ENCODE data around the gene ANTKMT. TPM values are rescaled to one million over a fixed set of nuclear protein-coding genes. Genes with fewer than 3 reads are reported as not detected.

The ANTKMT gene
- total RNA-seq, 1 experiment from 2014 or later = 55.0 TPM

DNA sequence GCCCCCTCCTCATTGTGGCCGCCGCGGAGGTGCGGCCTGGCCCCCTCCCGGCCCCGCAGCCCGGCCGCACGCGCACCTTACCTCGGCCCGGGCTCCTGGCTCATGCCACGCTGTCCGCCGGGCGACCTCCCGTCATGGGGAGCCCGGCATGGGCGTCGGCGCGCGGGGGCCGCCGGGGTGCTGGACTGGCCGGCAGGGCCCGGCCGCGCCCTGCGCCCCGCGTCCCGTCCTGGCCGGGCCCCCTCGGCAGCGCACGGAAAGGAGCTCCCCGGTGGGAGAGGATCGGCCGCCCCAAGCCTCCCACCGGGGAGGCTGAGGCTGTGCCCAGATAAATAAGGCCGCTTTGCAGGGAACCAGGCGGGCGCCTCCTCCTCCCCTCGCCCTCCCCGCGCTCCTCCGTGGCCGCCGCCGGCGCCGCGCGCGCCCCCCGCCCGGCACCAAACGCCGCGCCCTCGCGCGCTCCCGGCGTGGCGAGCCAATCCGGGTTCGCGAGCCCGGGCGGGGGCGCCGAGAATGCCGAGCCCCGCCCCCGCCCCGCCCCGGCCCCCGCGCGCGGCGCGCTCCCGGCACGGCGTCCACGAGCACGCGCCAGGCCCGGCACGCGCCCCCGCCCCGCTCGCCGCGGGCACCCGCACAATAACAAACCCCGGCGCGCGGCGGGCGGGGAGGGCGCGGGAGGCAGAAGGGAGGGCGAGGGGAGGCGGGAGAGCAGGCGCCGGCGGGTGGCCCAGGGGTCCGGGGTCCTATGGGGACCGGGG is 15.3 kb upstream of the ANTKMT start, which contains the start of gene FBXL16:
Gene FBXL16, minus strand, starts transcription at position 371 of the 758 bp plus-strand sequence. CDS start 8,396 bp downstream, outside the sequence.
- no peak within 1 kb of the TSS for H3K27ac ChIP-seq

DNA sequence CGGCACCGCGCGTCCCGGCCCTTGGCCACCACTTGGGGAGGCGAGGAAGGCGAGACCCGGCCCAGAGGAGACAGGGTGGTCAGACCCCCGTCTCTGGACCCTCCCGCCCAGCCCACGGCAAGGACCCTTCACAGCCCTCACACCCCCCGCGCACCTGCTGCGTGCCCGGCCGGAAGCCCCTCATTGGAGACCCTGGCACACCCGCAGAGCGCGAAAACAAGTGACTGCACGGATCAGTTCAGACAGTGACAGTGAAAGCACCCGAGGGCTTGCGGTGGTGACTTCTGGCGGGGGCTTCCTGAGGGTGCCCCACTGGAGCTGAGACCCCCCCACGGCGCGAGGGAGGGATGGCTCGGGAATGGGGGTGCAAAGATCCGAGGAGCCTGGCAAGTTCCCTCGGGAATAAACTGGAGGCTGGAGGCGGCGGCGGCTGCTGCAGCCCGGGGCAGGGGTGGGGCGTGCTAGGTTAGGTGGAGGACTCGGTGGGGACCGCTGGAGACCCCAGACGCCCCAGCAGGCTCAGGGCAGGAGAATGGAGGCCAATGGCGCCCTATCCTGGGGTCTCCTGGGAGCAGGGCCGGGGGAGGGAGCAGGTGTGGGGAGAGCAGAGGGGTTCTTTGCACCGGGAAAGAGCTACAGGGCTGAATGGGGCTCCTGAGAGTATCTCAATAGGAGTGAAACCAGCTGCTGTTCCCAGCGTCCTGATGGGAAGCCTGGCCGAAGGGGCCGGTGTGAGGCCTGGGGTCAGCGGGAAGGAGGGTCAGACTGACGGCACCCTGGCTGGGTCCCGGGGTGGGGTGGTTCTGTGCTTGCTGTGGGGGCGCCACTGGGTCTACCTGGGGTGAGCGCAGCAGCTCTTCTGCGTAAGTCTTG is 14.5 kb upstream of the ANTKMT start:
- CTCF ChIA-PET = interaction anchor here (0.6 to 0.7 kb wide), 3 partner anchors 27 to 641 kb away, joined by 3 to 7 read pairs (median 4); no protein-coding TSS in a partner anchor
- TF ChIP-seq, protein P1, sequence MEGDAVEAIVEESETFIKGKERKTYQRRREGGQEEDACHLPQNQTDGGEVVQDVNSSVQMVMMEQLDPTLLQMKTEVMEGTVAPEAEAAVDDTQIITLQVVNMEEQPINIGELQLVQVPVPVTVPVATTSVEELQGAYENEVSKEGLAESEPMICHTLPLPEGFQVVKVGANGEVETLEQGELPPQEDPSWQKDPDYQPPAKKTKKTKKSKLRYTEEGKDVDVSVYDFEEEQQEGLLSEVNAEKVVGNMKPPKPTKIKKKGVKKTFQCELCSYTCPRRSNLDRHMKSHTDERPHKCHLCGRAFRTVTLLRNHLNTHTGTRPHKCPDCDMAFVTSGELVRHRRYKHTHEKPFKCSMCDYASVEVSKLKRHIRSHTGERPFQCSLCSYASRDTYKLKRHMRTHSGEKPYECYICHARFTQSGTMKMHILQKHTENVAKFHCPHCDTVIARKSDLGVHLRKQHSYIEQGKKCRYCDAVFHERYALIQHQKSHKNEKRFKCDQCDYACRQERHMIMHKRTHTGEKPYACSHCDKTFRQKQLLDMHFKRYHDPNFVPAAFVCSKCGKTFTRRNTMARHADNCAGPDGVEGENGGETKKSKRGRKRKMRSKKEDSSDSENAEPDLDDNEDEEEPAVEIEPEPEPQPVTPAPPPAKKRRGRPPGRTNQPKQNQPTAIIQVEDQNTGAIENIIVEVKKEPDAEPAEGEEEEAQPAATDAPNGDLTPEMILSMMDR (conservative IDR thresholded peaks at IDR 0.05) = no peak
- TF ChIP-seq EZH2 (IDR thresholded peaks at IDR 0.05; ENCODE audit: low read depth) = 0 out of 2 replicates have a peak, but pooled peaks have one; percentile 52
- Histone ChIP-seq H3K27ac (no peak overlapping the region), H3K27me3 (ENCODE audit: insufficient read depth, low read depth) (peaks cover 79% of the 10 kb centered on the region), H3K4me3 (no peak overlapping the region; the same call in 1 of the 2 replicates), H3K9me2 (ENCODE audit: insufficient read depth) (no peaks in the 10 kb centered on the region), H3K79me2 (ENCODE audit: low read depth) (no peaks in the 10 kb centered on the region), H3K36me3 (ENCODE audit: low read depth) (no peaks in the 10 kb centered on the region), H3F3A (ENCODE audit: insufficient read depth, low read depth) (peaks cover 6% of the 10 kb centered on the region; the same call in 1 of the 2 replicates), H3K4me1 (replicated peaks; ENCODE audit: insufficient read depth) (peaks cover 4% of the 10 kb centered on the region; the same call in 1 of the 2 replicates), H2AFZ (no peak overlapping the region), H4K20me1 (ENCODE audit: insufficient read depth) (0 out of 2 replicates have a peak, but pooled peaks cover 4% of the 10 kb centered on the region), H3K9me3 (ENCODE audit: insufficient read depth, low read depth) (no peaks in the 10 kb centered on the region), H3K4me2 (peak overlapping the region; percentile 36; the same call in 1 of the 2 replicates)
- no peak for DNase-seq
- no TSS peak for BruUV-seq (replicated peaks)
- intact Hi-C loops (cut with micrococcal nuclease; ENCODE audit: unreplicated experiment) = no loop called here
- POLR2A ChIA-PET (ENCODE audit: unreplicated experiment) = no interaction called here

More for the DNA sequence above, 15.3 kb upstream of the ANTKMT start, which contains the start of gene FBXL16:
- TF ChIP-seq, protein P1 (conservative IDR thresholded peaks at IDR 0.05) = no peak
- no peak for TF ChIP-seq EZH2 (IDR thresholded peaks at IDR 0.05; ENCODE audit: low read depth)
- Histone ChIP-seq H3K36me3 (ENCODE audit: low read depth) (no peaks in the 10 kb centered on the region), H3K4me2 (peak within 1 kb of the TSS; percentile 61), H3K9me2 (ENCODE audit: insufficient read depth) (no peaks in the 10 kb centered on the region), H3K9me3 (ENCODE audit: insufficient read depth, low read depth) (no peaks in the 10 kb centered on the region), H3K79me2 (ENCODE audit: low read depth) (no peaks in the 10 kb centered on the region), H3K4me3 (peak within 1 kb of the TSS; percentile 49), H3K4me1 (replicated peaks; ENCODE audit: insufficient read depth) (no peaks in the 10 kb centered on the region; the same call in 1 of the 2 replicates), H2AFZ (no peak within 1 kb of the TSS), H4K20me1 (ENCODE audit: insufficient read depth) (0 out of 2 replicates have a peak, but pooled peaks cover 4% of the 10 kb centered on the region), H3F3A (ENCODE audit: insufficient read depth, low read depth) (peaks cover 6% of the 10 kb centered on the region; the same call in 1 of the 2 replicates), H3K27me3 (ENCODE audit: insufficient read depth, low read depth) (peaks cover 75% of the 10 kb centered on the region)
- no TSS peak for BruUV-seq (replicated peaks)
- DNase-seq = peak in 1 of 2 experiments; percentile 60
- ChIA-PET CTCF (interaction anchor here (0.6 kb wide), 1 partner anchor 47 kb away, joined by 3 read pairs; no protein-coding TSS in a partner anchor), POLR2A (ENCODE audit: unreplicated experiment) (no interaction called here)
- intact Hi-C loops (cut with micrococcal nuclease; ENCODE audit: unreplicated experiment) = no loop called here

DNA sequence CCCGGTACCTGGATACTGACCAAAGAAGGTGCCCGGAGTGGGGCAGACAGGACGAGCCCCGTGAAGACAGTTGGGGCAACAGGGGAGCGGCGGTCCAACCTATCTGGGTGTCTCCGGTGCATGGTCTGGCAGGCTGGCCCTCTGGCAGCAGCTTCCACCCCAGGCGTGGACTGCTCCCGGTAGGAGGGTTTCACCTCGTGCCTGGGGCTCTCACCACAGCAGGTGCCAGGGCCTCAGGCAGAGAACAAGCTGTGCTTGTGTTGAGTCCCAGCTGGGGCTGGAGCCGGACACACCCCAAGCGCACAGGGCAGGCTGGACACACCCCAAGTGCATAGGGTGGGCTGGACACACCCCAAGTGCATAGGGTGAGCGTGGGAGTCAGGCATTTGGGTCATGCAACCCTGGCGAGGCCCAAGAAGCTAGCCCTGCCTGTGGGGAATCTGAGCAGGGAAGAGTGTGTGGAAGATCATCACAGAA is 13.8 kb upstream of the ANTKMT start:
- Histone ChIP-seq H4K20me1 (ENCODE audit: insufficient read depth) (0 out of 2 replicates have a peak, but pooled peaks cover 4% of the 10 kb centered on the region), H3K36me3 (ENCODE audit: low read depth) (no peaks in the 10 kb centered on the region), H3K27me3 (ENCODE audit: insufficient read depth, low read depth) (peaks cover 72% of the 10 kb centered on the region), H3K79me2 (ENCODE audit: low read depth) (no peaks in the 10 kb centered on the region), H3K4me1 (replicated peaks; ENCODE audit: insufficient read depth) (peaks cover 10% of the 10 kb centered on the region), H3K9me3 (ENCODE audit: insufficient read depth, low read depth) (no peaks in the 10 kb centered on the region), H3F3A (ENCODE audit: insufficient read depth, low read depth) (peaks cover 8% of the 10 kb centered on the region), H3K9me2 (ENCODE audit: insufficient read depth) (no peaks in the 10 kb centered on the region), H3K27ac (no peak overlapping the region), H3K4me2 (peak overlapping the region; percentile 36; the same call in 1 of the 2 replicates), H3K4me3 (no peak overlapping the region), H2AFZ (no peak overlapping the region)
- CTCF ChIA-PET = interaction anchor here (0.6 to 0.7 kb wide), 2 partner anchors 67 to 640 kb away, joined by 3 to 4 read pairs; no protein-coding TSS in a partner anchor
- TF ChIP-seq, protein P1 (conservative IDR thresholded peaks at IDR 0.05) = no peak
- TF ChIP-seq EZH2 (IDR thresholded peaks at IDR 0.05; ENCODE audit: low read depth) = no peak
- no peak for DNase-seq
- intact Hi-C loops (cut with micrococcal nuclease; ENCODE audit: unreplicated experiment) = no loop called here
- no TSS peak for BruUV-seq (replicated peaks)
- POLR2A ChIA-PET (ENCODE audit: unreplicated experiment) = interaction anchor here (0.6 kb wide), 1 partner anchor 375 kb away, joined by 4 read pairs; no protein-coding TSS in a partner anchor

Measured in PC-9 (cell line).